CD4-positive, alpha-beta T cell treated with Interleukin-12 subunit alpha and Interleukin-12 subunit beta, for 1 hour (primary cell): ENCODE measurements around the gene STUB1.
"Not testable (repeated sequence)": the region's sequence is repeated elsewhere in the genome, so short reads cannot be mapped to it uniquely, and the experiment has no call there.

ENCODE experiments used
- DNase-seq: peaks from one replicate; pipeline ENCODE4 v3.0.0-alpha.2; 2020

Gene STUB1

GRCh38 chr16:680967-681745 lies 946 bp downstream of the STUB1 start:
- no peak for DNase-seq

DNA sequence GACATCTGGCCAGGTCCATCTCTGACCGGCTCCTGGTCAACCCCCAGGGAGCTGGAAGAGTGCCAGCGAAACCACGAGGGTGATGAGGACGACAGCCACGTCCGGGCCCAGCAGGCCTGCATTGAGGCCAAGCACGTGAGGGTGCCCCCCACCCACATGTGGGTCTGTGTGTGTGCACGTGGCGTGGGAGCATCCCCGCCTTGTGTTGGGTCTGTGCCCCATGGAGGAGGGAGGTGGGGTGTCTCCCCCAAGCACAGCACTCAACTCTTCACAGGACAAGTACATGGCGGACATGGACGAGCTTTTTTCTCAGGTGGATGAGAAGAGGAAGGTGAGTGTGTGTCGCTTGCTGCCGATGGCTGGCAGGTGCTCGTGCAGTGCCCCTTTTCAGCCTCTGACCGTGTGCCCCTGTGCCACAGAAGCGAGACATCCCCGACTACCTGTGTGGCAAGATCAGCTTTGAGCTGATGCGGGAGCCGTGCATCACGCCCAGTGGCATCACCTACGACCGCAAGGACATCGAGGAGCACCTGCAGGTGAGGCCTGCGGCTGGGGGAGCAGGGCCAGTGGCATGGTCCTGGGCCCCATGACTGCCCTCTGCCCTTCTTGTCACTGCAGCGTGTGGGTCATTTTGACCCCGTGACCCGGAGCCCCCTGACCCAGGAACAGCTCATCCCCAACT lies 1.7 kb downstream of the STUB1 start:
- no peak for DNase-seq

DNA sequence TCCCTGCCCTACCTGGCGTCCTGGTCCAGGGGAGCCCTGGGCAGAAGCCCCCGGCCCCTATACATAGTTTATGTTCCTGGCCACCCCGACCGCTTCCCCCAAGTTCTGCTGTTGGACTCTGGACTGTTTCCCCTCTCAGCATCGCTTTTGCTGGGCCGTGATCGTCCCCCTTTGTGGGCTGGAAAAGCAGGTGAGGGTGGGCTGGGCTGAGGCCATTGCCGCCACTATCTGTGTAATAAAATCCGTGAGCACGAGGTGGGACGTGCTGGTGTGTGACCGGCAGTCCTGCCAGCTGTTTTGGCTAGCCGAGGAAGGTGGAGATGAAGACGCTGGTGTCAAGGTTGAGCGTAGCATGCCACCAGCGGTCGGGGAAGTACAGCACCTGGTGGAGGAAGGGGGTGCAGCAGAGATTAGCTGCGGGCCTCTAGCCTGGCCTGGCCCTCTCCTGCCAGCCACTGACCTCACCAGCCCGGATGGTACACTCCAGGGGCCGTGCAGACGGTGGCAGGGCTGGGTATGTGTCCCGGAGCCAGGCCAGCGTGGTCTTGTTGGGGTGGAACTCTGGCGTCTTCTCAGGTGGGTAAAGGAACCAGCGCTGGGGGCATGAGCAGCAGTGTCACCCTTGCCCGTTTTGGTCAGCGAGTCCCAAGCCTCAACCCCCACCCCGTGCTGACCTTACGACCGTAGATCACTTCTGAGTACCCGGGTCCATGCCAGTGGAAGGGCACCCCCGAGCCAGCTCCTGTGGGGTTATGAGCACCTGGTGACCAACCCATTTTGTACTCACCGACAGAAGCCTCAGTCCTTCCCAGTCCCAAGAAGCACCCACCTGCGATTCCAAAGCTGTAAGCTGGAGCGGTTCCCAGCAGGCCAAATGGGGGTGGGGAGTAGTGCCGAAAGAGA lies 2.5 kb downstream of the STUB1 start:
- DNase-seq: no peak

- DNase-seq: no peak
These were observed 3.3 kb downstream of the STUB1 start for GRCh38 chr16:683396-684070.

GRCh38 chr16:684071-684794 lies 4.0 kb downstream of the STUB1 start, which contains the start of gene JMJD8:
Gene JMJD8, minus strand, starts transcription at chr16:684334. Its CDS starts 15 bp downstream, at chr16:684319.
- DNase-seq: peak; percentile 98

DNA sequence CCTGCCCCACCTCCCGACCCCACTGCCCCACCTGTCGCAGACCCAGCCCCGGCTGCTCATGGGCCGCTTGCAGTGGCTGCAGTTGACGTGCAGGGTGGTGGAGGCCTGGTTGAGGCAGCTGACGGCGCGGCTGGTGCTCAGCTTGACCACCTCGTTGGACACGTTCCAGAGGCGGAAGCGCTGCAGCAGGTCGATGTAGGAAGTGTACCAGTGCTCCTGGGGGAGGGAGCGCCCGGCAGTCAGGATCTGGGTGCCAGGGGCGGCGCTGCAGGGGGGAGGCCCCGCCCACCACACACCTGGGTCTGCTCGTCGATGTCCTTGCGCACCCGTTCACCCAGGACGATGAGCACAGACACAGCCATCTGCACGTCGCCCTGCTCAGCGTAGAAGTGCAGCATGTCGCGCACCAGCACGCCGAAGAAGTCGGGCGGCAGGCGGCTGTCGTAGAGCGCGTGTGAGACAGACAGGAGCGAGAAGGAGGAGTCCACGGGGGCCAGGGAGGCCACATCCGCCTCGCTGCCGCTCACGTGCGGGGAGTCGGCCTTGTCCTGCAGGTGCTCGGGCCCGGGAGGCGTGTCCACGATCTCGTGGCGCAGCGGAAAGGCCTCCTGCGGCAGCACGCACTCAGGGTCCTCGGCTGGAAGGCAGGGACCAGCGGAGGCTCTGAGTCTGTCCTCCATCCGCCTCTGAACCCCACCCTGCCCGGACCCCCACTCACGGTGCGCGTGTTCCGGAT lies 4.9 kb downstream of the STUB1 start:
- DNase-seq: no peak

DNA sequence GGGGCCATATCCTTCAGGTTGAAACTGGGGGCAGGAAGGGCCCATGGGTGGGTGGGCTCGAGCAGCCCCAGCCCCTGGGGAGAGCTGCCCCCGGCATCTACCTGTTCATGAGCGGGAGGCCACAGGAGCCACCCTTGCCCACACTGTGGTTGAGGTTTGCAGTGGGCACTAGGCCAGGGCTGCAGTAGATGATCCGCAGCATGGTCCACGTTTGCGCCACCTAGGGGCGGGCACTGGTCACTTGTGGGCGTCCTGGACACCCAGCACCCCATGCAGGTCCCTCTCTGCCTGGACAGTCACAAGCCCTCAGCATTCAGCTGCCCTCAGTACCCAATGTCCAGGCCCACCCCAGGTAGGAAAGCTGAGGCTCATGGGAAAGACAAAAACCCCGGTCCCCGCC lies 5.8 kb downstream of the STUB1 start:
- DNase-seq: no peak

DNA sequence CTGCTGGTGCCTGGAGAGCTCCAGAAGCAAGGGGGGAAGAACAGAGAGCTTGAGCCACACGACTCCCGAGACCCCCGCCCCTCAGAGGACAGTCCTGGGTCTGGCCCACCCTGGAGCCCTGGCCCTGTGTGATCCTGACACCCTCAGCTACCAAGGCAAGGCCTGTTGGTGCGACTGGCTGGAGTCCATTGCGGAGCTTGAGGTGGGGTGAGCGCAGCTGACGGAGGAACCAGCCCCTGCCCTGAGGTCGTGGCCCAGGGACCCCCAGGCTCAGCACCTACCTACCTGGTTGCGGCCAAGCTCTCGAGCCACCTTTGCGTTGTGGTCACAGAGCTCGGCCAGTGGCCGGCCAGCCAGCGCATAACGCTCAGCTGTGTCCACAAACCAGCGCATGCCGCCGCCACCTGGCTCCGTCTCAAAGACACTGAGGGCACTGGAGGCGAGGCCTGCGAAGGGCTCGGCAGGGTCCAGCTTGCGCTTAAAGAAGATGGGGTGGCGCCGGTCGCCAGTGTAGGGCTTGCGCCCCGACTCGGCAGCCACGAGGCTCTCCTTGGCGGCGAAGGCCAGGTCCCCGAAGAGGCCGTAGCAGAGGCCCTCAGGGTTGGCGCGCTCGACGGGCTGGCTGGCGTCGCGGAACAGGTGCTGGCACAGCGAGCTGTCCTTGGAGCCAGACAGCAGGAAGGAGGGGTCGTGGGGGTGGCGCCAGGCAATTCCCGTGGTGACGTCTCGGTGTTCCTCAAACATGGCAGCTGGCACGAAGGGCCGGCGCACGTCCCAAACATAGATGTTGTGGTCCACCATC lies 6.5 kb downstream of the STUB1 start:
- DNase-seq: no peak

GRCh38 chr16:687499-687898 lies 7.3 kb downstream of the STUB1 start:
- no peak for DNase-seq

- DNase-seq: no peak
These were observed 9.1 kb downstream of the STUB1 start for GRCh38 chr16:689175-689897.

- DNase-seq: not testable (repeated sequence)
These were observed 11.0 kb downstream of the STUB1 start for GRCh38 chr16:691242-691641.

GRCh38 chr16:692356-693108 lies 12.3 kb downstream of the STUB1 start:
- no peak for DNase-seq

- no peak for DNase-seq
These were observed 13.2 kb downstream of the STUB1 start for GRCh38 chr16:693364-693763.

- no peak for DNase-seq
These were observed 13.6 kb downstream of the STUB1 start for GRCh38 chr16:693766-694165.

DNA sequence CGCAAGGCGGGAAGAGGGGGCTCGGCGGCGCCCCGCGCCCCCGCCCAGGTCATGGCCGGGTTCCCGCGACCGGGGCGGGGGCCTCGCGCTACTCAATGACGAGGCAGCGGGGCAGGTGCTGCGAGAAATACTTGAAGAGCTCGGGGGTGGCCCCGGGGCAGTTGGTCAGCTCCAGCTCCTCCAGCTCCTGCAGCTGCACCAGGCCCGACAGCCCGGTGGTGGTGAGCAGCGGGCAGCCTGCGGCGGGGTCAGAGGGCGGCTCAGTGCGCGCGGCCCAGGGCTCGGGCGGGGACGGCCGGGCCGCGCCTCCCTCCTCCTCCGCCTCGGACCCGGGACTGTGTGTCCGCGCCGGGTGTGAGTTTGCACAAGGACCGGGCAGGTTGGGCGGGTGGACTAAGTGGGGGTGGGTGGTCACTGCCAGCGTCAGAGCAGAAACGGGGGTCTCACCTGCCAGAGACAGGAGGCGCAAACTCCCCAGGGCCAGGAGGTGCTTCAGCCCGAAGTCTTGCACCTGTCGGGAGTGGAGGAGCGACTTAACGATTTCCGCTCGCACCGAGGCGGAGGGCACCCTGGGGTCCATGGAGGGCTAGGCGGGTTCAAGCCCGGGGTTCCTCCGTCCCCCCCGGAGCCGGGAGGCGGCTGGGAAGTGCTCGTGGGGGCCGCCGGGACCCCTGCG lies 14.1 kb downstream of the STUB1 start:
- no peak for DNase-seq

- DNase-seq: no peak
These were observed 14.7 kb downstream of the STUB1 start for GRCh38 chr16:694863-695354.

DNA sequence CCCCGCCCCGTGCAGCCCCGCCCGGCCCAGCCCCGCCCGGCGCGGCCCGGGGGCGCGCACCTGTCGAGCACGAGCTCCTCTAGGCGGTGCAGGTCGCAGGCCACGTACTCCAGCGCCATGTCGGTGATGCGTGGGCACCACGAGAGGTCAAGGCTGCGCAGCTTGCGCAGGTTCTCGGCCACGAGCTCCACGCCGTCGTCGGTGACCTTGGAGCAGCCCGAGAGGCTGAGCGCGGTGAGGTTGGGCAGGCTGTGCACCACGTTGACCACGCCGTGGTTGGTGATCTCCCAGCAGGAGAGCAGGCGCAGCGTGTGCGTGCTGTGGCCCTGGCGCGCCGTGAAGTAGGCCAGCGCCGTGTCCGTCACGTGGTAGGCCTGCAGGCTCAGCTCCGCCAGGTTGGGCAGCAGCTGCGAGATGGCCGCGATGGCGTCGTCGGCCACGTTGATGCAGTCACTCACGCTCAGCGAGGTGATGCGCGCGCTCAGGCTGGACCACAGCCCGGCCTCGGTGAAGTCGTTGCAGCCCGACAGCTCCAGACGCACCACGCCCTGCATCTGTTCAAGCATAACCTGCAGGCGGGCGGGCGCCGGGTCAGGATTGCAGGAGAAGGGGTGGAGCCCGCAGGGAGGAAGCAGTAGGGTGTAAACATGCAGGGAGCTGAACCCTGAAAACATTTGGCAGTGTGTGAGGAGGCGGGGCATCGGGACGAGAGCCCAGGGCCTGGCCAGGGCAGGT lies 15.3 kb downstream of the STUB1 start:
- peak; percentile 78 for DNase-seq
